H1 (cell line): Measurements from ENCODE around the gene SGO1.

ENCODE experiments used
- TAF1 ChIP-seq: IDR thresholded peaks from 2 replicates; pipeline ENCODE4 v1.6.1; 2011; ENCODE audit warnings: mild to moderate bottlenecking, low read depth, low read length
- TF ChIP-seq, protein P1 (sequence below), 3 experiments: IDR thresholded peaks; 1 replicate in 2 of 3; 2 replicates in 1 of 3; pipeline versions ENCODE4 v1.5.1 to v1.6.1; 2011; ENCODE audit warnings: low read length in 3 of 3, mild to moderate bottlenecking in 3 of 3, inconsistent platforms in 2 of 3, low read depth in 1 of 3, moderate library complexity in 1 of 3; ENCODE audit not compliant: insufficient read depth in 1 of 3; ENCODE audit errors: control extremely low read depth in 1 of 3

DNA sequence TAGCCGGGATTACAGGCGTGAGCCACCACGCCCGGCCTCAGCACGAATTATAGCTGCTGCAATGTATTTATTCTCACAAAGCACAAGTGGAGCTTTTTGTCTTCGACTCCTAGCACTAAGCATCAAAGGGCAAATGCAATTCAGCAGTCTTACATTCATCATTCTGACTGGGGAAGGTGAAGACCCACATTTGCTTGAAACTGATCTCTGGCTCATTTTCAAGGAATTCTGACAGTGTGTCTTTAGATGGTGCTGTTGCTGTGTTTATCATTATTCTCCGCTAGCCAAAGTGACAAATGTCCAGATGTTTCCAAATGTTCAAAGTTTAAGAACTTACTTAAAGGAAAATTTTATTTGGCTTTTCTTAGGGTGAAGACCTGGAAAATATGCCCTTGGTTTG, 55.9 kb downstream of the SGO1 start:
- TF ChIP-seq, protein P1, sequence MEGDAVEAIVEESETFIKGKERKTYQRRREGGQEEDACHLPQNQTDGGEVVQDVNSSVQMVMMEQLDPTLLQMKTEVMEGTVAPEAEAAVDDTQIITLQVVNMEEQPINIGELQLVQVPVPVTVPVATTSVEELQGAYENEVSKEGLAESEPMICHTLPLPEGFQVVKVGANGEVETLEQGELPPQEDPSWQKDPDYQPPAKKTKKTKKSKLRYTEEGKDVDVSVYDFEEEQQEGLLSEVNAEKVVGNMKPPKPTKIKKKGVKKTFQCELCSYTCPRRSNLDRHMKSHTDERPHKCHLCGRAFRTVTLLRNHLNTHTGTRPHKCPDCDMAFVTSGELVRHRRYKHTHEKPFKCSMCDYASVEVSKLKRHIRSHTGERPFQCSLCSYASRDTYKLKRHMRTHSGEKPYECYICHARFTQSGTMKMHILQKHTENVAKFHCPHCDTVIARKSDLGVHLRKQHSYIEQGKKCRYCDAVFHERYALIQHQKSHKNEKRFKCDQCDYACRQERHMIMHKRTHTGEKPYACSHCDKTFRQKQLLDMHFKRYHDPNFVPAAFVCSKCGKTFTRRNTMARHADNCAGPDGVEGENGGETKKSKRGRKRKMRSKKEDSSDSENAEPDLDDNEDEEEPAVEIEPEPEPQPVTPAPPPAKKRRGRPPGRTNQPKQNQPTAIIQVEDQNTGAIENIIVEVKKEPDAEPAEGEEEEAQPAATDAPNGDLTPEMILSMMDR (IDR thresholded peaks at IDR 0.05; ENCODE audit: control extremely low read depth in 1 of 3, insufficient read depth in 1 of 3, low read depth in 1 of 3, low read length in 3 of 3), result peak in 1 of 3 experiments; percentile 16; a peak in 1 of 4 replicates
- TF ChIP-seq TAF1, result no peak
